AG04449 (cell line): ENCODE measurements around the gene ARL6IP5.

Experiments
- CTCF ChIA-PET: fragments of 350-600 bp; formaldehyde crosslinking; extraction: SDS; loops from one replicate; lab custom pipeline; 2021; ENCODE audit warnings: antibody characterized with exemption; lab: Yijun Ruan, JAX
- POLR2A ChIA-PET: fragments of 400-600, 350-600 bp; formaldehyde crosslinking; extraction: SDS; loops from one replicate; lab custom pipeline; 2020; ENCODE audit warnings: antibody characterized with exemption, inconsistent platforms; lab: Yijun Ruan, JAX
- DNase-seq: peaks from one replicate; pipeline ENCODE4 v3.0.0-alpha.2; 2010; ENCODE audit warnings: low read depth, low spot score
- H3K4me3 ChIP-seq: 2 replicates; pipeline ENCODE4 v1.5.1; 2011; ENCODE audit warnings: low read depth, mild to moderate bottlenecking, control low read depth, low read length
- CTCF ChIP-seq: IDR thresholded peaks from one replicate; pipeline ENCODE4 v1.5.1; 2011; ENCODE audit warnings: mild to moderate bottlenecking, moderate library complexity, low read length, control low read depth, inconsistent platforms; ENCODE audit not compliant: insufficient read depth; ENCODE audit errors: missing control alignments

The ARL6IP5 gene

DNA sequence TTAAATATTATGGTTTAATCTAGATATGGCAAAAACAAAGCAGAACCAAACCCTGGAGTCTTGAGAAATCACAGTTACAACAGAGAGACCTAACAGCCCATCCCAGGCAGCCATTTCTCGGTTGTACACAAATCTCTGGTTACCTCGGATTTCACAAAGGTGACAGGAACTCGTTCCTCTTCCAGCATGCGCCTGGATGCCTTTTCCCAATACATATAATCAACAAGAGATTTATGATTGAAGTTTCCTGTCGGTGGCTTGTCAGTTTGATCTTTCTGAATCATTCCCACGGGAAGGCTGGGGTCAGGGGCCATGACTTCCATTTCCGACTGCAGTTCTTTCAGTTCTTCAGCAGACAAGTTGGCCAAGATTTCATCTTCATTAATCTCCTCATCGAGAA lies 37.2 kb downstream of the ARL6IP5 start:
- no peak overlapping the region for H3K4me3 ChIP-seq
- TF ChIP-seq CTCF, result no peak
- DNase-seq, result no peak
- POLR2A ChIA-PET, result no interaction called here
- CTCF ChIA-PET, result interaction anchor here (0.9 to 8.6 kb wide), 17 partner anchors 9 to 550 kb away, joined by 3 to 110 read pairs (median 8); no protein-coding TSS in a partner anchor

DNA sequence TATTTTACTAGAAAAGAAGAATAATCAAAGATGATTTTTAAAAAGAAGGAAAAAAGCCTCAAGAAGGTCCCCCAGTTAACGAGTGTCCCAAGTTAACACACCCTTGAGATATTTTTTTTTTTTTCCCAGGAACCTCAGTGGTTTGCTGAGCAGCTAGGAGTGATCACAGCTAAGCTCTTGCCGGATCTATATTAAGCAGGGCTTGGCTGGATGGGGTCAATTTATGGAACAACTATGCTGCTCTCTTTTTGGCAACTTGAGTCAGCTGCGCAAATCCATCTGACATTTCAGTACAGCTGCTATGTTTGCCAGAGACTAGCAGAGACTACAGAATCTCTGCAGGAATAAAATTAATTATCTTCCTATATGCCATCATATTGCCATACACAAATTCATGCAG lies 37.7 kb downstream of the ARL6IP5 start, which contains the start of gene LMOD3:
LMOD3 (minus strand) TSS at position 193 of the 400 bp plus-strand sequence. CDS start 209 bp downstream, outside the sequence.
- POLR2A ChIA-PET, result no interaction called here
- no peak within 1 kb of the TSS for H3K4me3 ChIP-seq
- no peak for DNase-seq
- TF ChIP-seq CTCF, result no peak
- CTCF ChIA-PET, result interaction anchor here (0.9 to 8.6 kb wide), 6 partner anchors 8 to 550 kb away, joined by 4 to 110 read pairs (median 26); no protein-coding TSS in a partner anchor

DNA sequence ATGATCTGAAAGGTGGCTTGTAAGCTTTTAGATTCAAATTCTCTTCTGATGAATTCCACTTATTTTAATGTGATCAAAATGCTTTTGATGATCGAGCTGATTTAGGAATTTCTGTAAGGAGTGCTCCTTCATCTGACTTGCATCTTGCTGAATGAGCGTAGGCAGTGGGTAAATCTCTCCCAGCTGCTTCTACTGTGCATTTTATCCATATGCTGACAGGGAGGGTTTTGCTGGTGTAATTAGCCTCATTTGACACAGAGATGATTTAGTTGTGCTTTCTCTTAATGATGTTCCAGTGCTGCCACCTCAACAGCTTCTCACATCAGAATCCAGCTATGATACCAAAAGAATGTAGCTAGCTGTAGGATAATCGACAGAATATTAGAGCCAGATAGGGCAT lies 41.5 kb downstream of the ARL6IP5 start:
- no peak for DNase-seq
- no peak overlapping the region for H3K4me3 ChIP-seq
- ChIA-PET CTCF (interaction anchor here (0.7 to 3.5 kb wide), 10 partner anchors 11 to 666 kb away, joined by 3 to 16 read pairs (median 3); no protein-coding TSS in a partner anchor), POLR2A (no interaction called here)
- TF ChIP-seq CTCF, result no peak

GRCh38 chr3:69126999-69127398 lies 42.3 kb downstream of the ARL6IP5 start:
- DNase-seq, result no peak
- no peak for TF ChIP-seq CTCF
- CTCF ChIA-PET, result interaction anchor here (1.5 to 3.5 kb wide), 4 partner anchors 29 to 298 kb away, joined by 3 to 16 read pairs (median 8); no protein-coding TSS in a partner anchor
- H3K4me3 ChIP-seq, result no peak overlapping the region
- POLR2A ChIA-PET, result no interaction called here

GRCh38 chr3:69128509-69128908 lies 43.8 kb downstream of the ARL6IP5 start:
- H3K4me3 ChIP-seq, result no peak overlapping the region
- ChIA-PET CTCF (interaction anchor here (0.9 to 5.8 kb wide), 5 partner anchors 8 to 296 kb away, joined by 5 to 48 read pairs (median 8); partner anchors contain the start of gene LMOD3), POLR2A (no interaction called here)
- TF ChIP-seq CTCF, result no peak
- DNase-seq, result no peak

GRCh38 chr3:69129531-69129930 lies 44.8 kb downstream of the ARL6IP5 start:
- CTCF ChIA-PET, result interaction anchor here (0.9 to 5.8 kb wide), 3 partner anchors 9 to 298 kb away, joined by 4 to 48 read pairs (median 5); partner anchors contain the start of gene LMOD3
- TF ChIP-seq CTCF, result no peak

More at GRCh38 chr3:69129531-69129930, 44.8 kb downstream of the ARL6IP5 start:
- POLR2A ChIA-PET, result no interaction called here
- DNase-seq, result no peak
- no peak overlapping the region for H3K4me3 ChIP-seq
